Stimulated activated effector memory CD8-positive, alpha-beta T cell treated with anti-CD3 and anti-CD28 coated beads, Interleukin-12 subunit alpha, Interleukin-12 subunit beta, amount 100 ng/mL, for 72 hours (primary cell): ENCODE data around the gene UGT1A7.

Source experiments
- ATAC-seq: fragments of 150-1000 bp; cut with Tn5 transposase; 2 replicates; pipeline ENCODE4 v1.10.0; 2021
- DNase-seq, 2 donors: peaks; one replicate each; pipeline ENCODE4 v3.0.0; 2021 to 2022; ENCODE audit warnings: low spot score in 2 of 2
- H3K27ac Mint-ChIP-seq: one replicate; pipeline ENCODE4 v1.8.0; 2022; ENCODE audit warnings: mild to moderate bottlenecking, mixed read lengths
- H3K36me3 Mint-ChIP-seq: one replicate; pipeline ENCODE4 v1.8.0; 2022; ENCODE audit warnings: mild to moderate bottlenecking, mixed read lengths
- H3K4me1 Mint-ChIP-seq: one replicate; pipeline ENCODE4 v1.8.0; 2022; ENCODE audit warnings: mixed read lengths
- H3K4me3 Mint-ChIP-seq: one replicate; pipeline ENCODE4 v1.8.0; 2022; ENCODE audit warnings: mild to moderate bottlenecking, mixed read lengths
- H3K9me3 Mint-ChIP-seq: one replicate; pipeline ENCODE4 v1.8.0; 2022; ENCODE audit warnings: mixed read lengths

UGT1A7 gene

DNA sequence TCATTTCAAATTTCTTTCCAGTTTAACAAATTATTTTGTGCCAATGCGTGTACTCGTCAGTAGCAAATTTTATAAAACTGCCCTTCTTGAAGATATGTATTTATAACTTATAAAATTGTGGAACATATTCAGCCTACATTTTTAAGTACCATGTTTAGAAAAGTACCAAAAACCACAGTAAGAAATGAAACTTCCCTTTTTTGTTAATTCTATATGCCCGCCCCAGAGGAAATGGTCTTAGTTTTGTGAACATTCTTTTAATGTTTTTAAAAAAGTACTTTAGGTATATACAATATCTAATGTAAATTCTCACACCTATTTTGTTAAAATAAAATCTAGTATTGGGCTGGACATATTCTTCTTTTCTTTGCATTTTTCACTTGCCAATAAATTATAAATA lies 8.8 kb upstream of the UGT1A7 start:
- ATAC-seq (no peak), DNase-seq (no peak)
- no peak overlapping the region for H3K4me3 Mint-ChIP-seq
- no peaks in the 10 kb centered on the region for H3K4me1 Mint-ChIP-seq
- H3K9me3 Mint-ChIP-seq, result no peaks in the 10 kb centered on the region
- no peaks in the 10 kb centered on the region for H3K36me3 Mint-ChIP-seq
- no peak overlapping the region for H3K27ac Mint-ChIP-seq

DNA sequence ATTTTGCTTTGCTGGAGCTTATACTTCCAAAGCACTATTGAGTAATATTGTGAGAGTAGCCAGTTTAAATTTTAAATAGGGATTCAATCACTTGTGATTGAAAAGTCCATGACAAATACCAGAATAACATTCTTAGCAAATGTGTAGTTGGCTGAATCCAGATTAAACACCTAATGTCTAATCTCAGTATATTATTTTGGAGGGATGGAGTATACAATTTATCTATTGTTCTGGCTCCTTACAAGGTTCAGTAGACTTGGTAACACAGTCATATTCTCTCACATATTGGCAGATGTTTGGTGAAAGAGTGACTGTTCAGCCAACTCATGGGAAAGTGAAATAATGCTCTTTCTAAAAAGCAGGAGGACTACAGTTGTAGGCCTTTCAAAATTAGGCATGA lies 7.8 kb upstream of the UGT1A7 start:
- no peak overlapping the region for H3K4me3 Mint-ChIP-seq
- no peaks in the 10 kb centered on the region for H3K9me3 Mint-ChIP-seq
- ATAC-seq, result no peak
- DNase-seq, result no peak
- H3K36me3 Mint-ChIP-seq, result no peaks in the 10 kb centered on the region
- no peaks in the 10 kb centered on the region for H3K4me1 Mint-ChIP-seq
- no peak overlapping the region for H3K27ac Mint-ChIP-seq

DNA sequence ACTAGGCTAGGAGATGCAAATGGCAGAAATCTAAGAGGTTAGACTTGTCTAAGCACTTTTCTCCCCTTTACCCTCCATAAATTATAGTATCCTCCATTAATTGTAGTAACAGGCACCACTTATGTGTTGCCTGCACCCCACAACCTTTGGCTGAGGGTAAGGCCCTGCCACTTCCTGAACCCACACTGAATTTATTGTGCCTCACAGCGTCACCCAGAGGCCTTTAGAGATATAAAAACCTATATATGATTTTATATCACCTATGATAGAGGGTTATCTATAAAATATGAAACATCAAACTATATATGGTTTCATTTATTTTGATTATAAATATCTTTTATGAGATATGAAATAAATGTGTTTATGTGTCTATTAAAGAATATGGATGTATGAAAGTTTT lies 7.4 kb upstream of the UGT1A7 start:
- ATAC-seq, result no peak
- Mint-ChIP-seq H3K36me3 (no peaks in the 10 kb centered on the region), H3K27ac (no peak overlapping the region), H3K4me3 (no peak overlapping the region), H3K9me3 (no peaks in the 10 kb centered on the region), H3K4me1 (no peaks in the 10 kb centered on the region)
- DNase-seq, result no peak

DNA sequence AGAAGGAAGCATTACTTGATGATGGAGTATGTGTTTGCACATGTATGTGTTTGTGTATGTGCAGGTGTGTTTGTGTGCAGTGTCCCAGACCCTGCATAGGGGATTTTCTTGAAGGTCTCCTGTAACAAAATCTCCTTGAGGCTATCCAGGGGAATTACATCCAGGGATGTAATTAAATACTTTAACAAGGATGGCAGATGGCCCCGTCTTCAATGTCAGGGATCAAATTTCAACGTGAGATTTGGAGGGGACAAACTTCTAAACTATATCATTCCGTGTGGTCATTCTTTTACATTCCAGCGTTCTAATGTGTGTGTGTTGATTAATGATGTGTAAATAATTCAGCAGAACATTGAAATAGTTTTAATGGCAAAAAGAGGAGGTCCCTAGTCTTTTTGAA lies 6.7 kb upstream of the UGT1A7 start:
- H3K4me1 Mint-ChIP-seq, result no peaks in the 10 kb centered on the region
- no peak overlapping the region for H3K4me3 Mint-ChIP-seq
- ATAC-seq (no peak), DNase-seq (no peak)
- H3K27ac Mint-ChIP-seq, result no peak overlapping the region
- H3K9me3 Mint-ChIP-seq, result no peaks in the 10 kb centered on the region
- no peaks in the 10 kb centered on the region for H3K36me3 Mint-ChIP-seq

DNA sequence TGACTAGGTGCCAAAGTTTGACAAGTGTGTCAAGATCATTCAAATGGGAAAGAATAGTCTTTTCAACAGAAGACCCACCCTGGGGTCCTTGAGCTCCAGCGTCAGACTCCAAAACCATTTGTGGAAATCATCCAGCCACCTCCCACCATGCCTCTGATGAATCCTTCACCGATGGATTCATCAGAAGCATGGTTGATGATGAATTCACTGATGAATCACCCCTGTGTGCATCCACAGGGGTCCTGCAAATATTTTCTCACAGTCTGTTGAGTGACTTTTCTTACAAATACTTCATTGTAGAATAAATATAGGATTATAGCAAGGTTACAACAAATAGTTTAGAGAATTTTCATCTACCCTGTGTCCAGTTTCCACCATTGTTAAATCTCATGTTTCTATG lies 5.7 kb upstream of the UGT1A7 start:
- Mint-ChIP-seq H3K36me3 (no peaks in the 10 kb centered on the region), H3K9me3 (no peaks in the 10 kb centered on the region), H3K4me1 (no peaks in the 10 kb centered on the region), H3K27ac (no peak overlapping the region), H3K4me3 (no peak overlapping the region)
- ATAC-seq (no peak), DNase-seq (no peak)

DNA sequence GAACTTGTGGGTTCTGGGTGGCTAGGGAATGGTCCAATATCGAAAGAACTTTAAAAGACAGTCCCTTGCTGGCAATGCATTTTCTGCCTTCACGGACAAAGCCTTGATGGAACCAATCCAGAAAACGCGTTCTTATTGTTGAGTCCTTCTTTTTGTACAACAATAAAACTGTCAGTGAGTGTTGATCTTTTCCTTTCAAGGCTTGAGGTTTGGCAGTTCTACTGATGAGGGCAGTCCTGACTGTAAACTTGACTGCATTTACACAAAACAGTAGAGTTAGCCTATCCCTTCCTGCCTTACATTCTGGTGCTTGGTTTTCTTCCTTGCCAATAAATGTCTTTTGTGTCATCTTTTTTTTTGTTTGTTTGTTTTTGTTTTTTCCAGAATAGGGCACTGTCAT lies 2.5 kb upstream of the UGT1A7 start:
- no peak for ATAC-seq
- H3K4me1 Mint-ChIP-seq, result no peaks in the 10 kb centered on the region
- H3K36me3 Mint-ChIP-seq, result no peaks in the 10 kb centered on the region
- no peak overlapping the region for H3K4me3 Mint-ChIP-seq
- H3K9me3 Mint-ChIP-seq, result no peaks in the 10 kb centered on the region
- no peak for DNase-seq
- H3K27ac Mint-ChIP-seq, result no peak overlapping the region

DNA sequence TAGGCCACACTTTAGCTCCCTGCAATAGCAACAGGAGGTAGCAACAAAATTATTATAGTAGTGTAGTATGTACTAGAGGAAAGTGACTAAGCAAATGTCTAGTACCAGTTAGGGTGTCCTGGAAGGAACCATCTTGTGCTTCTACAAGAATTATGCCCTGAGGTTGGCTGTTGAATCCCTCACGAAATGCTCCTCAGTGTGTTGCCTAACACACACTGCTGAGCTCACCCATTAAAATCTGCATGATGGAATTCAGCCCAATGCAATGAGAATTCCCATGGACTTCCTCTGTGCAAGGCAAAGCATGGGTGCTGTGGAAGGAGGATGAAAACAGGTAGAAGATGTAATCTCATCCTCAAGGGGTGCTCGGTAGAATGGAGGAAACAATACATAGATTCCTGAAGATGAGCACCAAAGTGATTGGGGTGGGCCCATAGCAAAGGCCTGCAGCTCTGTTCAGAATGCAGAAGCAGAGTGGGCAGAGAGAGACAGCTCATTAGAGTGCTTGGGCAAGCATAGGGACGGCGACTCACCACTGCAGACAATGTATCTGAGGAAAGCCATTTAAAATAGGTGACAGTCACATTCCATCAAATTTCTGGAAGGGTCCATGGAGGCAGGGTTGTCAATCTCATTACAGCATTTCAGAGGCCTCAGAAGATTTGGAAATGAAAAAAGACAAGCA lies 1.2 kb upstream of the UGT1A7 start:
- Mint-ChIP-seq H3K4me3 (no peak overlapping the region), H3K4me1 (no peaks in the 10 kb centered on the region), H3K9me3 (no peaks in the 10 kb centered on the region), H3K27ac (no peak overlapping the region), H3K36me3 (no peaks in the 10 kb centered on the region)
- DNase-seq, result no peak
- ATAC-seq, result no peak

DNA sequence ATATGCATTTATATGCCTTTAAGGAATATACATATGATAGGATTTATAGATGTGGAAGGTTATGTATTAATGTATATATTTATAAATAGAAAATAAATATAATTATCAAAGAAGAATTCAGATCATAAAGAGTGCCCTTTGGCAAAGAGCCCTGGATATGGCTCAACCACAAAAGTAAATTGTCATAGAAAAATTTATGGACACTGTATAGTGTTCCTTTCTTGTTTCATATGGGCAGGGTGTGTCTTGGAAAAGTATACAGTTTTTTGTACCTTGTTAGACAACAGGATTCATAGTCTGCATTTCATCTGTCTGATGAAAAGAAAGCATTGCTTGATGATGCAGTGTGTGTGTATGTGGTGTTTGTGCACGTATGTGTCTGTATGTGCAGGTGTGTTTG lies 2.9 kb downstream of the UGT1A7 start:
- no peak for DNase-seq
- H3K27ac Mint-ChIP-seq, result no peak overlapping the region

DNA sequence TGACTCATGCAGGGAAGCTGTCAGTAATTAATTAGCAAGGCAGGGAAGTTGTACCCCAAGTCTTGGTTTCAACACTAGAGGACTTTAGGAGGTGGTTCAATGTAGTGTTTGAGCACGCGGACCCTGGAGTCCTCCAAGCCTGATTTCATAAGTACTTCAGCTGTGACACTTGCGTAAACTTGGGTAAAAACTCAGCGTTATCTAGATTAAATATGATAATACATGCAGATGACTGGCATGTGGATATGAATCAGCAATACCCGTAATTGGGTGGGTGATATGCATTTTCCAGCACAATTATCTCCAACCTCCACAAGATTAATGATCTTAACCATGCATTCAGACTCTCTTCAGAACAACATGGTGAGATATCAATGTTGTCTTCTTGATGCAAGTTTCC lies 5.2 kb downstream of the UGT1A7 start:
- Mint-ChIP-seq H3K9me3 (no peaks in the 10 kb centered on the region), H3K4me3 (no peak overlapping the region), H3K27ac (no peak overlapping the region), H3K36me3 (no peaks in the 10 kb centered on the region), H3K4me1 (no peaks in the 10 kb centered on the region)
- ATAC-seq (no peak), DNase-seq (no peak)

More for the DNA sequence above, 2.9 kb downstream of the UGT1A7 start:
- Mint-ChIP-seq H3K36me3 (no peaks in the 10 kb centered on the region), H3K4me3 (no peak overlapping the region), H3K4me1 (no peaks in the 10 kb centered on the region), H3K9me3 (no peaks in the 10 kb centered on the region)
- no peak for ATAC-seq

DNA sequence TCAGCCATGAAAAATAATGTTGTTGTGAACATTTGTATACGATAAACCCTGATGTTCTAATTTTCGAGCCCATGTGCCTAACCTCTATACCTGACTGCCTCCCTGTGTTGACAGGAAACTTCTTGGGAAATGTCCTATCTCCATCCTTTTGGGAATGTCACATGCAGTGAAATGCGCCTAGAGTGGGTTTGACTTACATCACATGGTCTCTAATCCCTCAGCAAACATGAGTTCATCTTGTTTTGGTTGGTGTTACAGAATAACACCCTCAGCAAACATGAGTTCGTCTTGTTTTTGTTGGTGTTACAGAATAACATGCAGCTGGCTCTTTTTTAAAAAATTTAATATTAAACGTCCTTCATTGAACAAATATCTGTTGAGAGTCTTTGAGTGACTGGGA lies 6.6 kb downstream of the UGT1A7 start:
- H3K4me1 Mint-ChIP-seq, result no peaks in the 10 kb centered on the region
- no peak overlapping the region for H3K4me3 Mint-ChIP-seq
- no peak overlapping the region for H3K27ac Mint-ChIP-seq
- H3K36me3 Mint-ChIP-seq, result no peaks in the 10 kb centered on the region
- DNase-seq (no peak), ATAC-seq (no peak)
- H3K9me3 Mint-ChIP-seq, result no peaks in the 10 kb centered on the region

DNA sequence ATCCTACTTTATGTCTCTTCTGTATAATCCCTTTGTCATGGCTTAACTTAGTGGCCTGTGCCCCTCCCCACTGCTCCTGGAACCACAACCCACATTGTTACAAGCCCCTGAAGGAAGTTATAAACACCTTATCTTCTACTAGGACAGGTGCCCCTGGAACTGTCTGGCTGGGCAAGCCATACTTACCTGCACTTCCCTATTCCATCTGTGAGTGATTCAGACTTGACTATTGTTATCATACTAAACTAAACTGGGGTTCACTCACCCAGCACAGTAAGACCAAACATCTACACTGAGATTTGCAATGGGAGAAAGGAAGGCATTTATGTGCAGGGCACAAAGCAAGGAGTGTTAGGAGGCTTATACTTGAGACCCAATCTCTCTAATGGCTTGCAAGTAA lies 7.3 kb downstream of the UGT1A7 start:
- no peak for DNase-seq
- H3K27ac Mint-ChIP-seq, result no peak overlapping the region
- no peaks in the 10 kb centered on the region for H3K36me3 Mint-ChIP-seq
- no peaks in the 10 kb centered on the region for H3K9me3 Mint-ChIP-seq
- no peak for ATAC-seq
- H3K4me1 Mint-ChIP-seq, result no peaks in the 10 kb centered on the region
- no peak overlapping the region for H3K4me3 Mint-ChIP-seq

DNA sequence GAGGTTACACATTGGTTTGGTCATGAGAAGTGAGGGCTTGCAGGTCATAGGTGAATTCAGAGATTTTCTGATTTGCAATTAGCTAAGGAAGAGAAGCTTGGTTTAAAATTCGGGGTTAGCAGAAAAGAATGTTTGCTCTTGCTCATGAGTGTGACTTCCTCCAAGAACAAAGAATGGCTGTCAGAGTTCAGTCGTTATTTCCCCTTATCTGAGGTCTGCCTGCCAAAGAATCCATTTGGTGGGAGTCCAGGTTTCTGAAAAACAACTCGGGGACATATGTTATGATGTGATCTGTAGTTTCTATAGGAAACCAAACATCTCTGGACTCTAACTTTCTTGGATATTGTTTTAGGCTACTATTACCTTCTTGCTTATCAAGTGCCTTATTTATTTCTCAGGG lies 7.8 kb downstream of the UGT1A7 start:
- DNase-seq (no peak), ATAC-seq (no peak)
- no peaks in the 10 kb centered on the region for H3K9me3 Mint-ChIP-seq
- H3K36me3 Mint-ChIP-seq, result no peaks in the 10 kb centered on the region
- H3K27ac Mint-ChIP-seq, result no peak overlapping the region
- no peaks in the 10 kb centered on the region for H3K4me1 Mint-ChIP-seq
- no peak overlapping the region for H3K4me3 Mint-ChIP-seq

DNA sequence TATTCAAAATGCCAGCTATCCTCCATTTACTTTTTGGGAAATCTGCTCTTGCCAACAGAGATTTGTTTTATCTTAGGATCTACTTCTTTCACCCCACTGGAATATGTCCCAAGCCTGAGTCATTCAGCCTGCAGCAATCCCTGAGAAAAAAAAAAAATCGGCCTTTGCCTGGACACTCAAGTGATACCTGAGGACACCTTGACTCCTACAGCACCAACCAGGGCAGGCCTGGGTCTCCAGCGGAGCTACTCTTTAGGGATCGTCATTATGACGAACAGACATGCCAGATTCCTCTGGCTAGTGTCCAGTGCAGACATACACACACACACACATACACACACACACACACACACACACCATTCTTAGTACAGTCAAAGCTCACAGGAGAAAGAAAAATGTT lies 8.7 kb downstream of the UGT1A7 start:
- no peak overlapping the region for H3K4me3 Mint-ChIP-seq
- H3K36me3 Mint-ChIP-seq, result no peaks in the 10 kb centered on the region
- no peak for ATAC-seq
- H3K4me1 Mint-ChIP-seq, result no peaks in the 10 kb centered on the region
- H3K9me3 Mint-ChIP-seq, result no peaks in the 10 kb centered on the region
- no peak for DNase-seq
- H3K27ac Mint-ChIP-seq, result no peak overlapping the region

DNA sequence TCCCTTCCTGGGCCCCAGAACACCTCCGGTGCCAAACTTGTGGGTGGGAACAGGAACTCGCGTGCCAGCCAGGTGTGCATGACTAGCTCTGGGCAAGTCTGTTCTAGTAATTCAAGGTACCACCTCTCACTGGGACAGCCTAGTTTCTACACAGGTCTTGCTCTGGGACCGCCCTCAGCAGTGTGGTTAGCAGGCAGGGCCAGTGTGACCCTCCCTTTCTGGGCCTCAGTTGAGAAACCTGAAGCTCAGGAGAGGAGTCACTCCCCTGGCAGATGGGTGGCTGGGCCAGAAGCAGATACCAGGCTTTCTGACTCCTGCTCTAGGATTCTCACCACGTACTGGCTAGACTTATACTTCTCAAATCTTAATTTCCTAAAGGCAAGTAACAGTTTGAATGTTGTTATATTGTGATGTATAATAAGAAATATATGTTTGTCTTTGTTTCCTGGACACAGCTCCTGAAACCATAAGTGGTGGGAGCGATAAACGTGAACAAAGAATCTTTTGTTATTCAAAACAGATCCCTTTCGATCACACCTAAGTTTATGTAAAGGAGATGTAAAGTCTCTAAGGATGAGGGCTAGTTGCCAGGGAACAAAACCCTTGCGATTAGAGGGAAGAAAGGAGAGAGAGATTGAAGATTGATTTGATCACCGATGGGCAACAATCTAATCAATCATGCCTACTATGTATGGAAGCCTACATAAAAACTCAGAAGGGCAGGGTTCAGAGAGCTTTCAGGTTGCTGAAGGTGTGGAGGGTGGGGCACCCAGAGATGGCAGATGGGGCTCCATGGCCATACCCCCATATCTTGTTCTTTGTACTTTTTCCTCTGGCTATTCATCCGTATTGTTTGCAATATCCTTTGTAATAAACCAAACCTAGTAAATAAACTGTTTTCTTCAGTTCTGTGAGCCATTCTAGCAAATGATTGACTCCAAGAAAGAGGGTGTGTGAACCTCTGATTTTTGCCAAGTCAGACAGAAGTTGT lies 10.0 kb downstream of the UGT1A7 start:
- Mint-ChIP-seq H3K4me1 (no peaks in the 10 kb centered on the region), H3K4me3 (no peak overlapping the region), H3K9me3 (no peaks in the 10 kb centered on the region), H3K27ac (no peak overlapping the region), H3K36me3 (no peaks in the 10 kb centered on the region)
- DNase-seq, result no peak
- no peak for ATAC-seq

DNA sequence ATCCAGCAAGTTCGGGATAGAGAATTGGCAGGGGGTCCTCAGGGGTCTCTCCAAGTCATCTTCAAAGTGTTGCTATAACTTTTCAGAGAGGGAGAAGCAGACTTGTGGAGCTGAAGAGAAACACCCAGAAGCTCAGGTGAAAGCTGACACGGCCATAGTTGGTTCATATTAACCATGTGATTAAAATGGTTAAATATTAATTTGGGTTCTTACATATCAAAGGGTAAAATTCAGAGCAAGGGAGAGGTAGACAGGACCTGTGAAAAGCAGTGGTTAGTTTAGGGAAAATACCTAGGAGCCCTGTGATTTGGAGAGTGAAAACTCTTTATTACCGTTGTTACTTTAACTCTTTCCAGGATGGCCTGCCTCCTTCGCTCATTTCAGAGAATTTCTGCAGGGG lies 10.9 kb downstream of the UGT1A7 start, which contains the start of gene UGT1A6:
TSS of gene UGT1A6 (plus strand) at position 243 of the 400 bp plus-strand sequence. CDS start at position 358, 115 bp downstream.
- H3K27ac Mint-ChIP-seq, result no peak within 1 kb of the TSS
- no peak within 1 kb of the TSS for H3K4me3 Mint-ChIP-seq
- no peaks in the 10 kb centered on the region for H3K36me3 Mint-ChIP-seq
- no peaks in the 10 kb centered on the region for H3K9me3 Mint-ChIP-seq
- H3K4me1 Mint-ChIP-seq, result no peaks in the 10 kb centered on the region
- ATAC-seq, result no peak
- no peak for DNase-seq

DNA sequence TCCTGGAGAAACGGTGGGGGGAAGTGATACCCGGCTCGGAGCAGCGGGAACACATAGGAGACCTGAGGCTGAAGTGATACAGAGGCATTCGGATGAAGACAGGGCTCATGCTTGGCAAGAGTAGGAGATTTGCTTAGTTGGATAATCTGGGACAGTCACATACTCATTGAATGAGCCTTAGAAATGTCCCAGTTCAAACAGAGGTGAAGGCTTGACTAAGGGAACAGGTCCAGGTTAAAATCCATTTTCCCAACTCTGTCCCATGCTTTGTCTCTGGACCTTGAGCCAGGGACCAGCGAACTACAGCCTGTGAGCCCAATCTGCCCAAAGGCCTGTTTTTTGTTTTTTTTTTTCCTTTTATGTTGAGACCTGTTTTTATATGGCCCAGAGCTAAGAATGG lies 12.3 kb downstream of the UGT1A7 start:
- Mint-ChIP-seq H3K4me3 (no peak overlapping the region), H3K4me1 (no peaks in the 10 kb centered on the region), H3K27ac (no peak overlapping the region), H3K9me3 (no peaks in the 10 kb centered on the region), H3K36me3 (no peaks in the 10 kb centered on the region)
- DNase-seq, result no peak
- ATAC-seq, result no peak
